Fibroblast of skin of scalp (primary cell): ENCODE data around the gene TOPBP1. TPM values are rescaled to one million over a fixed set of nuclear protein-coding genes. Genes with fewer than 3 reads are reported as not detected.
"Not testable (repeated sequence)": the region's sequence is repeated elsewhere in the genome, so short reads cannot be mapped to it uniquely, and the experiment has no call there.

Source experiments
- DNase-seq: peaks from one replicate; pipeline ENCODE4 v3.0.0-alpha.2; 2013
- polyA plus RNA-seq, 2 experiments: library from polyadenylated mRNA; unstranded; fragments of 120-200 nt; gene quantifications; one replicate each; pipeline ENCODE4 v1.2.1, GENCODE V29; 2013; ENCODE audit not compliant: insufficient read length in 2 of 2

The TOPBP1 gene
- 23.5 TPM for polyA plus RNA-seq (2013, experiment 1 of 2; ENCODE audit: insufficient read length)
- polyA plus RNA-seq (2013, experiment 2 of 2; ENCODE audit: insufficient read length), result 21.7 TPM

DNA sequence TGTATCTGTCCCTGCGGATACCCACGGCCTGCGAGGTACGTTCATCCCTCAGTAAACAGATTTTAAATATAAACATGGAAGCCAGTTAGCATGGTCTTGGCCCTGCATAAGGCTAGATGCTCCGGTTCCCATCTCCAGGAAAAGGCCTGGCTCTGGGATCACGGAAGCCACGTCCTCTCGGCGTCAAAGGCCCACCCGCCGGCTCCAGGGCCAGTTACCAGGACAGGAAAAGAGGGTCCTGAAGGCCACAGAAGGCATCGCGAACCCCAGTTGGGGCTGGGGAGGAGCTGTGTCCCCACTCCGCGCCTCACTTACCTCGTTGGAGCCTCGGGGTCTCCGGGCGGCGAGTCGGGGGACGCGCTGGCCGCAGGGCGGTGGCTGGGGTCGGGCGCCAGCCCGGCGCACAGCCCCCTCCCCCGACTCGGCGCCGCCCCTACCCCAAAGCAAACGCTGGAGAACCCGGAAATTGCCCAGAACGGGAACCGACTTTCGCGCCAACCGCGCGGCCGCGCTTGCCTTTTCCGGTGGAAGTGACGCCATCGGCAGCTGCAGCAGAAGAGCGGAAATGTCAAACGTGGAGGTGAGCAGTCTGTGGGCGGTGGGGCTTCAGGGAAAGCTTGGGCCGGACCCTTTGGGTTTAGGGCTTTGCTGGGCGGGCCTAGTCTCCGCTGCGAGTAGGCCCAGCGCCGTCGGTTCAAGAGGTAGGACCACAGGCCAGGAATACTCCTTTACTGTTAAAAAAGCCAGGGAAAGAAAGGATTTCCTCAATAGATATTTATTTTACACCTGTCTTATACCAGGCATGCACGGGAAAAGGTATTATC is at the start of gene TOPBP1:
TSS of gene TOPBP1 (minus strand) at position 488 of the 824 bp plus-strand sequence. CDS start 814 bp downstream, outside the sequence.
- peak; percentile 66 for DNase-seq

- no peak for DNase-seq
These were observed 49.3 kb upstream of the TOPBP1 start for GRCh38 chr3:133711013-133711412.

DNA sequence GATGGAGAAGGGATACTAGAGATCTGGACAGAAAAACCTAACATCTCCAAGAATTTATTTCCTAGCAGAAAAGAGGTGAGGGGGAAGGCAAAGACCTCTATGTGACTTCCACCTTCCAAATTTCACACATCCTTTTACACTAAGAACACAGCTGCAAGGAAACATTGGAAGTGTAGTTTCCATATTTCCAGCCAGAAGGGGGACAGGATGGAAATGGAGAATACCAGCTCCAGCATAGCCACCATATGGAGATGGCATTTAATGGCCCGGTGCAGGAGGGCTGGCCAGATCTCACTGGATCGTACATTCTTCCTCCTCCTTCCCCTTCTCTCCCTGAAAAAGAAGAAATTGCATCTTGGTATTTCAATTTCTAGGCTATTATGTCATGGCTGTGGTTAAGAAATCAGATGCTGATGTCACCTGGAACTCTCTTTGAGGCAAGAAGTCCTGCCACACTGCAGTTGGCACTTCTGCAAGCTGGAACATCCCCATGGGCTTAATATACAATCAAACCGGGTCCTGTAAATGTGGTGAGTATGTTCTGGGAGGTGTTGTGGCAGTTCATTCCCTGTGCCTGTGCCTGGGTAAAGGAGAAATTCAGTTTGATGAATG is 47.5 kb upstream of the TOPBP1 start:
- no peak for DNase-seq

GRCh38 chr3:133706033-133706432 is 44.3 kb upstream of the TOPBP1 start:
- DNase-seq, result no peak

GRCh38 chr3:133703915-133704314 is 42.2 kb upstream of the TOPBP1 start:
- DNase-seq, result no peak

GRCh38 chr3:133701435-133702358 is 40.0 kb upstream of the TOPBP1 start:
- DNase-seq, result no peak

GRCh38 chr3:133700351-133700750 is 38.6 kb upstream of the TOPBP1 start:
- DNase-seq, result no peak

DNA sequence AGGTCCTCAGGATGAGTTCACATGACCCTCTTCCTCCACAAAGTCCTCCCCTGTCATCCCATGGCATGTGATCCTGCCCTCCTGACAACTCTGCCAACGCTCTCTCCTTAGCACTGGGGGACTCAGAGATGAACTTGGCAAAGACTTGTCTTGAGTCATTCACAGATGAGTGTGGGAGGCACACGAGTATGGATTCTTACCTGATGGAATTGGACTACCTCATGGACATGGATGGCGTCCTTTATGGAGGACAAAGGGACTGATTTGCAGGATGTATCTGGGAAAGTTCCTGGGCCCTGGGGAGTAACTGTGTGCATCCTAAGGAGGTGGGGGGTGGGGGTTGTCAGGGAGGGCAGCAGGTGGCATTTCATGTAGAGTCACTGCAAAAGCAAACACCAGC is 38.2 kb upstream of the TOPBP1 start:
- no peak for DNase-seq

GRCh38 chr3:133699467-133699866 is 37.7 kb upstream of the TOPBP1 start:
- DNase-seq, result no peak

GRCh38 chr3:133697960-133698359 is 36.2 kb upstream of the TOPBP1 start:
- no peak for DNase-seq

- no peak for DNase-seq
These were observed 33.9 kb upstream of the TOPBP1 start for GRCh38 chr3:133695560-133696171.

GRCh38 chr3:133694288-133695268 is 32.8 kb upstream of the TOPBP1 start:
- no peak for DNase-seq

- DNase-seq, result no peak
These were observed 32.1 kb upstream of the TOPBP1 start for GRCh38 chr3:133693821-133694220.

DNA sequence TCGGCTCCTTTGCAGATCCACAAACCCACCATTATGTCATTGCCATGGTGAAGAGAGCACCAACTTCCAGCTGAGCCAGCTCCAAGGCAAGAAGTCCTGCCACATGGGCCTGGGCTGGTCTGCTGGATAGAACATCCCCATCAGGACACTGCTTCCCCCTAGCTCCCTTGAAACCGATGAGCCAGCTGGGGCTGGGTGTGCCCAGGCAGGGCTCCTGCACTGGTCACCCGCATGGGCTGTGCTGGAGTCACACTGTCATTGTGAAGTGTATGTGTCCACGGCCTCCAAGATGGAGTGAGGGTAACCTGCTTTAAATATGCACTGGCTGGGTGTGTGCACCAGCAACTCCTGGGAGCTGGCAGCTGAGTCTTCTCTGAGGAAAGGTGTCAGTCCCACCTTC is 31.0 kb upstream of the TOPBP1 start:
- no peak for DNase-seq

GRCh38 chr3:133691273-133692107 is 29.7 kb upstream of the TOPBP1 start:
- DNase-seq, result peak; percentile 2

- DNase-seq, result not testable (repeated sequence)
These were observed 16.3 kb upstream of the TOPBP1 start for GRCh38 chr3:133677993-133678392.

DNA sequence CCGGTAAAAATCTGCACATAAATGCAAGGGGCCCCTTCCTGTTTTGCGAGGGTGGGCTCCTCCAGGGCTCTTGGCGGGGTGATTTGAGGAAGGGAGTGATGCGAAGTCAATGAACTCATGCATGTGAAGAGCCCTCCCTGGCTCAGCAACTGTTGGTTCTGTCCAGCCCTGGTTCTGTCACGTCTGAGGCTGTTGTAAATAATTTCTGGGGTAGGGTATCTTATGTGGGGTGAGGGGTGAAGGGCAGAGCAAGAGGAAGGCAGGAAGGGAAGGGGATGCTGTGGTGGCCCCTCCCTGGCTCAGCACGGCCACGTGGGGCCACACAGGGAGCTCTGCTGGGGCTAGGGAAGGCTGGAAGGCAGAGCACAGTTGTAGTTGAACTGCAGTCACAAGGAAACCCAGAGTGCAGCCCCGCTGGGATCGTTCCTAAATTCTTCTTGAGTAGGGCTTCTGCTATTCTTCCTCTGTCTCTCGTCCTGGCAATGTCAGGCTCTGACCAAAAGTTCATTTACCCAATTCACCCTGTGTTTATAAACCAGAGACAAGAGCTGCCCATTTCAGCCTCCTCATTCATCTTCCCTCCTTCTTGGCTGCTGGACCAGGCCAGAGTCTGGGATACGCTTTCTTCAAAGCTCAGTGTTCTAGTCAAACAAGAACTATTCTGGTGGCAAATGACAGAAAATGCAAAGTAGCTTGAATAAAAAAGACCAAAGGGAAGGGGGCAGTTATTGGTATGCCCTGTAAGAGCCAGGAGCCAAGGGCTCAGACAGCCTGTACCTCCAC is 14.8 kb upstream of the TOPBP1 start:
- no peak for DNase-seq

- no peak for DNase-seq
These were observed 14.0 kb upstream of the TOPBP1 start for GRCh38 chr3:133675631-133676335.
